GM18526 (cell line): ENCODE data around the gene SCUBE1.

Source experiments
- POLR2A ChIP-seq: IDR thresholded peaks from 3 replicates; pipeline ENCODE4 v1.6.1; 2011; ENCODE audit not compliant: insufficient read length; ENCODE audit errors: extremely low read depth

SCUBE1 gene

GRCh38 chr22:43272869-43273318 is 70.3 kb downstream of the SCUBE1 start:
- TF ChIP-seq POLR2A = no peak

GRCh38 chr22:43272301-43272700 is 70.9 kb downstream of the SCUBE1 start:
- TF ChIP-seq POLR2A = no peak

GRCh38 chr22:43270949-43271348 is 72.2 kb downstream of the SCUBE1 start:
- no peak for TF ChIP-seq POLR2A

- no peak for TF ChIP-seq POLR2A
These were observed 72.8 kb downstream of the SCUBE1 start for GRCh38 chr22:43270314-43270908.

- no peak for TF ChIP-seq POLR2A
These were observed 73.5 kb downstream of the SCUBE1 start for GRCh38 chr22:43269646-43270045.

GRCh38 chr22:43269246-43269645 is 73.9 kb downstream of the SCUBE1 start:
- no peak for TF ChIP-seq POLR2A

DNA sequence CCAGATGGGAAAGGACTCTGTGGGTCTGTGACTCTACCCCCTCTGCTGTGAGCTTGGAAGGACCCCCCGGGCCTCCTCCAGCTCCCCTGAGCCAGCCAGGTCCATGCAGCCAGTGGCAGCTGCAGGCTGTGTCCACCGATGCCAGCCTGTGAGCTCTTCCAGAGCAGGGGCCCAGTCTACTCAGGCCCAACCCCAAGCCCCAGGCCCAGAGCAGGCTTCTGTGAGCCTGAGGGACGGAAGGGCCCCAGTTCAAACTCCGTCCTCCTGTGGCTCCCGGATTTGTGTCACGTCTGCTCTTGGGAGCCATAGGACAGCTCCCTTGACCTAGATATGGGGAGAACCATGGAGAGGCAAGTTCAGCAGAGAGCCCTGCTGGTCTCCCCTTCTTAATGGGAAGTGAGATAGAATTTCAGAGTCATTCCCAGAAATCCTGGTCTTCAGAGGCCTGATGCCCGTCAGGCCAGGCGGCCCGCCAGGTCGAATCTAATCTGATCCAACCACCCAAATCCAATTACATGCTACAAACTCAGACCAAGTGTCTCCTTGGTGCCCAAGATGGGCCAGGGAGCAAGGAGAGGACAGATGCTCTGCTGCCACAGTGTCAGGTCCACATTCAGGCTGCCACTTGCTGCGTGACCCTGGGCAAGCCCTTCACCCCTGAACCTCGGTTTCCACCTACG is 75.1 kb downstream of the SCUBE1 start:
- TF ChIP-seq POLR2A = no peak

DNA sequence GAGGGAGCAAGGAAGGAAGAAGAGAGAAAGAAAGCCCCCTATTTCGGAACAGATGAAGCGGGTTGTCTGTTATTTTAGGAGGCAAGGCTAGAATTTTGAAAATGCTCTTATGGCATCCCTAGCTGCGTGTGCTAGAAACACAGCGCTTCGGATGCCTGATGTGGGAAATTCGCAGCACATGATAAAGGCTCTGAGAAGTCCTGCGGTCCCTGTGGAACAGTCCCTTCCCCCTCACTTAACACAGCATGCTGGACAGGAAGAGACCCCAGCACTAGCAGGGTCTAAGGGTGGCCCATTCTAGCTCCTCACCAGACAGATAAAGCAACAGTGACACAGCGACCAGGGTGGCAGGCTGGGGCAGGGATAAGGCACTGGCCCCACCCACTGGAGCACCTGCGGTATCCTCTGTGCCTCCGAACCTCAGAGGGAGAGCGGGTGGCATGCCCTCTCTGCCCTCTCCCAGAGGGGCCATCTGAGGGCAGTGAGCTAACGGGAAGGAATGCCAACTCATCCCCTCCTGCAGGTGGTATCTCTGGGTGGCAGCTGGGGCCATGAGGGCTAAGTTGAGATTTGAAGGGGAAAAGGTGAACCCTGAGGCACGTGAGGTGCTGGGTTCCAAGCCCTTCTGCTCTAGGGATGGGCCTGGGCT is 75.7 kb downstream of the SCUBE1 start:
- TF ChIP-seq POLR2A = no peak

DNA sequence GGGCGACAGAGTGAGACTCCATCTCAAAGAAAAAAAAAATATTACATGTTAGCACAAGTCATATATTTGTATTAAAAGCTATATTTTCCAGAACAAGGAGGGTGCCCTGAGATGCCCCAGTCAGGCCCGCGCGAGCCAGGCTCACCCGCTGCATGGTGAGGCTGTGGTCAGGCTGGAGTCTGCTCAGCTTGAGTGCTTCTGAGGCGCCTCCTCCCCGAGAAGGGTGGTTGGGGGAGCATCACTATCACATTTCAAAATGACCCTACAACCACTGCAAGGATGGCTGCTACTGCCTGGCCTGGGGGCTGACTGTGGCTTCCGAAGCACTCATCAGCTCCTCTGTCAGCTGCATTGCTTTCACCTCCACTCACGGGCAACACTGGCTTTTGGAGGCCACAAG is 77.1 kb downstream of the SCUBE1 start:
- no peak for TF ChIP-seq POLR2A

DNA sequence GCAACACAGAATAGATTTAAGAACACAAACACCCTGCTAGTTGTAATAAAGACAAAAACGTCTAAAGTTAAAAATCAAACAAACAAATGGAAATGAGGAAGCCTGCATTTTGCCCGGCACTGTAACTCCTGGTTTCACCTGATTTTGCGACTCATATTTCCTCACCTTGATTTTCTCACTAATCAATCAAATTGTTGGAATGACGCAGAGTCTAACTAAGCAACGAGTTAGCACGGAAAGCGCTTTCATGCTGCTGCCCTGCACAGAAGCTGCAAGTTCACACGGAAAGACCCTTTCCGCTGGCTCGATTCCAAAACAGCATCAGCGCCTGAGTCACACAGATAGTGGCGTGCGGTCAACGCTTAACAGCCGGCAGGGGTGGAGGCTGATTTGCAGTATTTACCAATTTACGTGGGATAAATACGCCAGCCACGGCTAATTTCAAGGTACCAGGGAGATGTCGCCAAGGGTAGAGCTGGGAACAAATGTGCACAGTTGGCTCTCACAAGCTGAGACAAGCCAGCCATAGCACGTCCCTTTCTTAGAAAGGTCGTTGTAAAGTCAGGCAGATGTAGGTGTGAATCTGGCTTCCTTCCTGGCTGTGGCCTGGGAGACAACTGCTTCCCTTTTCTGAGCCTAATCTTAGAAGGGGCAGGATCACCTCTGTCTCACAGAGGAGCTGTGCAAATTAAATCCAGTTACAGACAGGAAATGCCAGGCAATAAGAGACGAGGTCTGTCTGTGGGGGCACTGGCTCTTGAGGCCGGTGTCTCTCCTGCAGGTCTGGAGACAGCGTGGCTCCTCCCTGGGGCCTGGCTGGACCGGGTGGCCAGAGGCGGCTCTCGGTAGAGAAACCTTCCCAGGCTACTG is 79.3 kb downstream of the SCUBE1 start:
- TF ChIP-seq POLR2A = no peak

- no peak for TF ChIP-seq POLR2A
These were observed 80.1 kb downstream of the SCUBE1 start for GRCh38 chr22:43262990-43263644.

DNA sequence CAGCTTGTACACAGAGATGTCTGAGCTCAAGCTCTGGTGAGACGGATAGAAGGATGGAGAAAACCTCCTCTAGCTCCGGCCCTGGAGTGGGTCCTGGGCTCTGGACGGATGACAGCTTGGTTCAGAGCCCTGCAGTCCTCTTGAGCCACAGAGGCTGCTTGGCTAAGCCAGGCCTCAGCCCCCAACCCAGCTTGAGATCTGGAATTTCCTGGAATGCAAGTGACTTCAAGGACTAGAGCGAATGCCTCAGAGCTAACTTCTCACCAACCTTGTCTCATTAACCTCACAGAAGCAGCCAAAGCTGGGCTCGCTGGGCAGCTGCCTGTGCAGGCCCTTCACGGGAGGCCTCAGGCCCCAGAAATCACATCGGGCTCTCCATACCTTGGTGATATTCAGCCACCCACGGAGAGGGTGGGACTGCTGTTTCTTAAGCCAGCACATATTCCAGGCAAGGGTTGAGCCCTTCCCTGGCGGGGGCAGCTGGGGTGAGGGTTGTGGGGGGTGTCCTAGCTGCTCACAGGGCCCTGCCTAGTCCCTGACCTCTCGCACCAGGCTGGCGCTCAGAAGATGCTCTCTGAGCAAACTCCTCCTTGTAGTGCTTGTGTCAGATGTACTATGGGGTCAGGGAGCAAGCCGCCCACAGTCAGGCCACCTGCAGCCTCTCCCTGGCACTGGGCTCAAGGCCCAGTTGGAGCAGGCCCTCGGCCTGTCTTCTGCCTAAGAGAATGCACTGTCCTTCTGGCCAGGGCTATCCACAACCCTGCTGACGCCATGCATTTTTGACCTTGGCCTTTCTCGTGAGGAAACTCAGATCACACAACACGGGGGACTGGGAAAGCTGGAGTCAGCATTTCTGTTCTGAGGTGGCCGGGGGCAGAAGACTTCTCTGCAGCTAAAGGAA is 82.6 kb downstream of the SCUBE1 start:
- TF ChIP-seq POLR2A = no peak

- no peak for TF ChIP-seq POLR2A
These were observed 85.2 kb downstream of the SCUBE1 start for GRCh38 chr22:43257961-43258360.

DNA sequence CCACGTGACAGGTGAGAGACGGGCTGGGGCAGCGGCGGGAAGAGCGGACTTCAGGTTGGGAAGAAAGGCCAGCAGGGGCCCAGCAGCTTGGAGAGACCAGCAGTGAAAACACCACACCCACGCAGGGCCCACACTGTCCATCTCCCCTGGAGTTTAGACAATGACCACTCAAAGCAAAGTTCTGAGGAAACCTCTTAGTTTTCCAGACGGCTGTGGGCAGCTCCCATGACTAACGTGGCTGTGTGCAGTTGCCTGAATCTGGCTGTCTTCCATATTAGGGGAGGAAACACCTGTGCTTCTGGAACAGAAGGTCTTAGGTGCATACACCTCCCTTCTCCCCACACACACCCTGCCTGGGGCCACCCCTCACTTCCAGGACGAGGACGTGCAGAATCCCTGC is 85.6 kb downstream of the SCUBE1 start:
- no peak for TF ChIP-seq POLR2A
